HepG2 (cell line): ENCODE results near the gene NDUFS2. TPM values are rescaled to one million over a fixed set of nuclear protein-coding genes. Genes with fewer than 3 reads are reported as not detected.

Source experiments
- CREB1 ChIP-seq, 2 experiments: fragments of 450-650 bp in 1 of 2; IDR thresholded peaks; 2 replicates each; pipeline ENCODE4 v1.6.1; 2016 to 2017; ENCODE audit warnings: control low read depth in 1 of 2, mild to moderate bottlenecking in 1 of 2, missing compliant biosample characterization in 1 of 2, missing genetic modification characterization in 1 of 2
- MED8 ChIP-seq: sonication (generic); formaldehyde crosslinking; IDR thresholded peaks from 2 replicates; pipeline ENCODE4 v1.8.1; 2023; ENCODE audit warnings: mild to moderate bottlenecking, missing genetic modification reagents; ENCODE audit not compliant: insufficient replicate concordance
- MIER3 ChIP-seq: IDR thresholded peaks from 2 replicates; pipeline ENCODE4 v1.6.1; 2016; ENCODE audit warnings: missing compliant biosample characterization, borderline replicate concordance
- PBX2 ChIP-seq: IDR thresholded peaks from 2 replicates; pipeline ENCODE4 v1.6.1; 2016; ENCODE audit warnings: control low read depth
- RNF219 ChIP-seq: sonication (generic); formaldehyde crosslinking; IDR thresholded peaks from 2 replicates; pipeline ENCODE4 v1.5.0; 2020; ENCODE audit warnings: mild to moderate bottlenecking, missing genetic modification reagents
- RORA ChIP-seq: sonication (generic); formaldehyde crosslinking; IDR thresholded peaks from 2 replicates; pipeline ENCODE4 v1.5.0; 2020; ENCODE audit warnings: mild to moderate bottlenecking, missing genetic modification reagents, moderate library complexity
- SIX1 ChIP-seq: sonication (generic); formaldehyde crosslinking; IDR thresholded peaks from 2 replicates; pipeline ENCODE4 v1.4.0; 2020; ENCODE audit warnings: missing genetic modification reagents, borderline replicate concordance
- TCF7L2 ChIP-seq: IDR thresholded peaks from 2 replicates; pipeline ENCODE4 v1.6.1; 2011; ENCODE audit warnings: mild to moderate bottlenecking, low read depth, low read length, moderate library complexity
- XBP1 ChIP-seq: sonication (generic); formaldehyde crosslinking; IDR thresholded peaks from 2 replicates; pipeline ENCODE4 v1.5.0; 2020; ENCODE audit warnings: missing genetic modification reagents
- ZBTB25 ChIP-seq: IDR thresholded peaks from 2 replicates; pipeline ENCODE4 v1.6.1; 2018; ENCODE audit warnings: missing genetic modification reagents
- ZFP36L1 ChIP-seq: sonication (generic); formaldehyde crosslinking; IDR thresholded peaks from 2 replicates; pipeline ENCODE4 v1.8.0; 2022; ENCODE audit warnings: mild to moderate bottlenecking, missing genetic modification reagents, moderate library complexity
- ZNF121 ChIP-seq: sonication (generic); formaldehyde crosslinking; IDR thresholded peaks from 2 replicates; pipeline ENCODE4 v1.5.0; 2020; ENCODE audit warnings: mild to moderate bottlenecking, missing genetic modification reagents
- ZNF335 ChIP-seq: sonication (generic); formaldehyde crosslinking; IDR thresholded peaks from 2 replicates; pipeline ENCODE4 v1.4.0; 2020; ENCODE audit warnings: missing genetic modification reagents
- ZNF556 ChIP-seq: sonication (generic); formaldehyde crosslinking; IDR thresholded peaks from 2 replicates; pipeline ENCODE4 v1.4.0; 2020; ENCODE audit warnings: mild to moderate bottlenecking, missing genetic modification reagents, borderline replicate concordance
- ZNF629 ChIP-seq: sonication (generic); formaldehyde crosslinking; conservative IDR thresholded peaks from 2 replicates; pipeline ENCODE4 v1.5.0; 2020; ENCODE audit warnings: missing genetic modification reagents
- ZNF674 ChIP-seq: sonication (generic); formaldehyde crosslinking; IDR thresholded peaks from 2 replicates; pipeline ENCODE4 v1.5.0; 2020; ENCODE audit warnings: low read depth, mild to moderate bottlenecking, missing genetic modification reagents
- polyA plus RNA-seq, 8 experiments: library from polyadenylated mRNA; depleted of rRNA in 3 of 8; stranded (reverse) in 7 of 8; unstranded in 1 of 8; fragments of >200 nt; fragmentation: Illumina TruSeq in 4 of 8; extraction: Trizol in 4 of 8; gene quantifications; 2 replicates each; pipeline versions ENCODE4 v1.2.1 to v1.2.3, GENCODE V29; 2011 to 2016; ENCODE audit warnings: low read depth in 4 of 8, missing spikeins in 1 of 8, mixed read lengths in 1 of 8; ENCODE audit not compliant: insufficient read depth in 1 of 8
- total RNA-seq, 5 experiments: library from RNA; depleted of rRNA; stranded (reverse); fragments of >200 nt; fragmentation: Illumina TruSeq; extraction: Trizol; gene quantifications; 2 replicates each; pipeline ENCODE4 v1.2.3, GENCODE V29; 2016; ENCODE audit warnings: low read depth in 1 of 5

Gene NDUFS2
- total and polyA plus RNA-seq, 2 of the 13 experiments (the other 11 are each of a cell fraction or from before 2014, with no cell fraction given): 89.9 to 118 TPM

- TF ChIP-seq XBP1 (CRISPR knock-in tag): no peak
- no peak for TF ChIP-seq SIX1 (CRISPR knock-in tag)
- no peak for TF ChIP-seq ZNF629 (CRISPR knock-in tag)
- no peak for TF ChIP-seq ZNF556 (CRISPR knock-in tag)
- TF ChIP-seq ZFP36L1: 0 out of 2 replicates have a peak, but pooled peaks have one; percentile 54
- TF ChIP-seq PBX2 (CRISPR knock-in tag): peak; percentile 95
- TF ChIP-seq RORA: no peak
- TF ChIP-seq ZBTB25: peak; percentile 53; the same call in 1 of the 2 replicates
- TF ChIP-seq MED8 (CRISPR knock-in tag): no peak
- no peak for TF ChIP-seq RNF219 (CRISPR knock-in tag)
- peak; percentile 95 for TF ChIP-seq ZNF335 (CRISPR knock-in tag)
- TF ChIP-seq ZNF674 (CRISPR knock-in tag): no peak
- TF ChIP-seq MIER3 (CRISPR knock-in tag): peak; percentile 14; the same call in 1 of the 2 replicates
- TF ChIP-seq TCF7L2: no peak
- peak; percentile 58; the same call in 1 of the 2 replicates for TF ChIP-seq CREB1 (IDR thresholded peaks at IDR 0.05)
- peak; percentile 74 for TF ChIP-seq CREB1 (CRISPR knock-in tag; IDR thresholded peaks at IDR 0.05)
- no peak for TF ChIP-seq ZNF121 (CRISPR knock-in tag)
These were observed 23.6 kb downstream of the NDUFS2 start, which contains the start of gene TOMM40L (continued) for GRCh38 chr1:161225534-161226319.
